Body of pancreas (tissue), 4 donors: ENCODE measurements around the gene MIA.

ENCODE experiments used
- CTCF ChIP-seq, 7 experiments: fragments of 450-650 bp in 4 of 7; fragments of 200-600 bp in 3 of 7; sonication (generic) in 3 of 7; IDR thresholded peaks; one replicate each; pipeline ENCODE4 v1.5.1; 2016 to 2019; ENCODE audit warnings: antibody characterized with exemption in 7 of 7
- POLR2A ChIP-seq, 3 donors: fragments of 450-650 bp; IDR thresholded peaks; one replicate each; pipeline ENCODE4 v1.6.1; 2016; ENCODE audit warnings: antibody characterized with exemption in 3 of 3, mild to moderate bottlenecking in 2 of 3

- TF ChIP-seq CTCF (IDR thresholded peaks at IDR 0.05) (no peak), POLR2A (IDR thresholded peaks at IDR 0.05) (no peak)
Measured at GRCh38 chr19:40801426-40802299, 26.3 kb downstream of the MIA start.
